ENCODE measurements around the gene PARP1.

- TF ChIP-seq CTCF (IDR thresholded peaks at IDR 0.05): no peak
- TF ChIP-seq POLR2A (IDR thresholded peaks at IDR 0.05): no peak
Measured at GRCh38 chr1:226404904-226405222, 3.0 kb downstream of the PARP1 start.
